ENCODE results near the gene ULK1.

ULK1 gene

DNA sequence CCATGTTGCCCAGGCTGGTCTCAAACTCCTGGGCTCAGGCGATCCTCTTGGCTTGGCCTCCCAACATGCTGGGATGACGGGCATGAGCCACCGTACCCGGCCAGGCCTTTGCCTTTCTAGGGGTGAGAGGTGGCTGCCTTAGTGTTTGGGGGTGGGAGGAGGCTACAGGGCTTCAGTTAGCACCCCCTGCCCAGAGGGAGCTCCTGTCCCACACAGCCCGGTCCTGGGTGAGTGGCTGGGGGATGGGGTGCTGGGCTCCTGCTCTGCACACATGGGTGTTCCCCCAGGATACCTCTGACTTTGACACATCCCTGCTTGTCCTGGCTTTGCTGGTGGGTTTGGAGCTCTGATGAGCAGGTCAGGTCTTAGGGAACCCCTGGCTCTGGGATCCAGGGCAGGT, 9.9 kb downstream of the ULK1 start:
- no peak for DNase-seq (ENCODE audit: low spot score)
- TF ChIP-seq, protein P1, sequence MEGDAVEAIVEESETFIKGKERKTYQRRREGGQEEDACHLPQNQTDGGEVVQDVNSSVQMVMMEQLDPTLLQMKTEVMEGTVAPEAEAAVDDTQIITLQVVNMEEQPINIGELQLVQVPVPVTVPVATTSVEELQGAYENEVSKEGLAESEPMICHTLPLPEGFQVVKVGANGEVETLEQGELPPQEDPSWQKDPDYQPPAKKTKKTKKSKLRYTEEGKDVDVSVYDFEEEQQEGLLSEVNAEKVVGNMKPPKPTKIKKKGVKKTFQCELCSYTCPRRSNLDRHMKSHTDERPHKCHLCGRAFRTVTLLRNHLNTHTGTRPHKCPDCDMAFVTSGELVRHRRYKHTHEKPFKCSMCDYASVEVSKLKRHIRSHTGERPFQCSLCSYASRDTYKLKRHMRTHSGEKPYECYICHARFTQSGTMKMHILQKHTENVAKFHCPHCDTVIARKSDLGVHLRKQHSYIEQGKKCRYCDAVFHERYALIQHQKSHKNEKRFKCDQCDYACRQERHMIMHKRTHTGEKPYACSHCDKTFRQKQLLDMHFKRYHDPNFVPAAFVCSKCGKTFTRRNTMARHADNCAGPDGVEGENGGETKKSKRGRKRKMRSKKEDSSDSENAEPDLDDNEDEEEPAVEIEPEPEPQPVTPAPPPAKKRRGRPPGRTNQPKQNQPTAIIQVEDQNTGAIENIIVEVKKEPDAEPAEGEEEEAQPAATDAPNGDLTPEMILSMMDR (IDR thresholded peaks at IDR 0.05; ENCODE audit: extremely low read depth, missing control alignments), result no peak

DNA sequence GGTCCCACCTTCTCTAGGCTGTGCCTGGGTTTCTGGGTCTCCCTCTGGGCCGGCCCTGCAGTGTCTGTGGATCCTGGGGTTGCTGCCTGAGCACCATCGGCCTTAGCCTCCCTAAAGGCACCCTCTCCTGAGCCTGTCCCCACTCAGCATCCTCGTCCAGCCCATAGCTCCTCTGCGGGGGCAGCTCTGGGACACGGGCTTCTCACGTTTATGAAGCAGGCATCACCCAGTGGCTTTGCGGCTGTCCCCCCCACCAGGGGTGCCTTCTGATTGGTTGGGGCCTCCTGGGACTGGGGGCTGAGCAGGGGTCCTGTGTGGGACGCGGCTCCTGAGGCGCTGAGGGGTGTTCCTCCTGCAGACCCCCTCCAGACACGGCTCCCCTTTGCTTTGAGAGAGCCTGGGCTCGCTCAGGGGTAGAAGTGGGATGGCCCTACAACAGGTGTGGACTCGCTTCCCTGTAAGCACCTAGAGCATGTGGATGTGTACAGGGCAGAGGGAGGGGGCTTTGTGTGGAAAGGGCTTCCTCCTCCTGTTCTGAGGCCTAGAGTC, 10.7 kb downstream of the ULK1 start:
- TF ChIP-seq, protein P1 (IDR thresholded peaks at IDR 0.05; ENCODE audit: extremely low read depth, missing control alignments), result no peak
- DNase-seq (ENCODE audit: low spot score), result no peak

DNA sequence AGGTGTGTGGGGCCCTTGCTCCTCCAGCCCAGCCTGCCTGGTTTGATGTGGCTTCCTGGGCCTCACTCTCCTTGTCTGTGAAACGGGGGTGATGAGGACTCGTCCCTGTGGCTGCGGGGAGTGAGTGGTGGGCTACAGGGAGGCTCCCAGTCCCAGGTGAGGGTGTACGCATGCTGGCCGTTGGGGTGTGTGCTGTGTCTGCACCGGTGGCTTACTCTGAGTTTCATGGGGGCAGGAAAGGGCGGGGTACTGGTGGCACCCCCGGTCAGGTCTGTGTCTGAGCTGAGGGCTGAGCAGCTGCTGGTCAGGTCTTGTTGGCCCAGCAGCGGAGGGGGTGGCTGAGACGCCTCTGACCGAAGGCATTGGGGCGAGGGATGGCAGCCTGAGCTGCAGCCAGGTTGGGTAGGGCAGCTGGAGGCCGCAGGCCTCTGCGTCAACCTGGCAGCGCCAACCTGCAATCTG, 11.2 kb downstream of the ULK1 start:
- TF ChIP-seq, protein P1 (IDR thresholded peaks at IDR 0.05; ENCODE audit: extremely low read depth, missing control alignments), result no peak
- no peak for DNase-seq (ENCODE audit: low spot score)

DNA sequence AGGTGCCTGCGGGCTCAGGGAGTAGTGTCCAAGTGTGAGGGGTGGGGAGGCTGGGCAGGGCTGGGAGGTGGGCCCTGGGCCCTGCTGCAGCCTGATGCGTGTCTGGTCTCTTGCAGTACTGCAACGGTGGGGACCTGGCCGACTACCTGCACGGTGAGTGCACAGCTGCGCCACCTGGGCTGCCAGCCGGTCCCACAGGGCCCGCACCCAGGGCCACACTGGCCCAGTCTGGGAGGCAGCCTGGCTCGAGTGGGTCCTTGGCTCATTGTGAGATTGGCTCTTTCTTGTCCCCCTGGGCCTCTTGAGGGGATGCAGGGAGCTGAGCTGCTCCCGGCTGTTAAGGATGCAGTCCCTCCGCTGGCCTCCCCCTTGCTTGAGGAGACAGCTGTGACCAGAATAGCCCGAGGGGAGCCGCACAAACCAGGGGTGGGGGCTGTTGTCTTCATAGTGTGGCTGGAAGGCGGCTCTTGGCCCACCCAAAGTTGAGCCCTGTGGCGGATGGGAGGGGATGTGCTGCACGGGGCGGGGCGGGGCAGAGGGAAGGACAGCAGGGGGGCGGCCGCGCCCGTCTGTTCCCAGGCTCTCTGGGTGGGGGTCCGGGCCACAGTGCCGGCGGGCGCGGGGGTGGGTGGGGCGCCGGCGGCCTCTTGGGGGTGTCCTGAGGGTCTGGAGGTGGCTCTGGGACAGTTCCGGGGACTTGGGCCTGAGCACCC, 13.1 kb downstream of the ULK1 start:
- no peak for DNase-seq (ENCODE audit: low spot score)
- TF ChIP-seq, protein P1 (IDR thresholded peaks at IDR 0.05; ENCODE audit: extremely low read depth, missing control alignments), result no peak

DNA sequence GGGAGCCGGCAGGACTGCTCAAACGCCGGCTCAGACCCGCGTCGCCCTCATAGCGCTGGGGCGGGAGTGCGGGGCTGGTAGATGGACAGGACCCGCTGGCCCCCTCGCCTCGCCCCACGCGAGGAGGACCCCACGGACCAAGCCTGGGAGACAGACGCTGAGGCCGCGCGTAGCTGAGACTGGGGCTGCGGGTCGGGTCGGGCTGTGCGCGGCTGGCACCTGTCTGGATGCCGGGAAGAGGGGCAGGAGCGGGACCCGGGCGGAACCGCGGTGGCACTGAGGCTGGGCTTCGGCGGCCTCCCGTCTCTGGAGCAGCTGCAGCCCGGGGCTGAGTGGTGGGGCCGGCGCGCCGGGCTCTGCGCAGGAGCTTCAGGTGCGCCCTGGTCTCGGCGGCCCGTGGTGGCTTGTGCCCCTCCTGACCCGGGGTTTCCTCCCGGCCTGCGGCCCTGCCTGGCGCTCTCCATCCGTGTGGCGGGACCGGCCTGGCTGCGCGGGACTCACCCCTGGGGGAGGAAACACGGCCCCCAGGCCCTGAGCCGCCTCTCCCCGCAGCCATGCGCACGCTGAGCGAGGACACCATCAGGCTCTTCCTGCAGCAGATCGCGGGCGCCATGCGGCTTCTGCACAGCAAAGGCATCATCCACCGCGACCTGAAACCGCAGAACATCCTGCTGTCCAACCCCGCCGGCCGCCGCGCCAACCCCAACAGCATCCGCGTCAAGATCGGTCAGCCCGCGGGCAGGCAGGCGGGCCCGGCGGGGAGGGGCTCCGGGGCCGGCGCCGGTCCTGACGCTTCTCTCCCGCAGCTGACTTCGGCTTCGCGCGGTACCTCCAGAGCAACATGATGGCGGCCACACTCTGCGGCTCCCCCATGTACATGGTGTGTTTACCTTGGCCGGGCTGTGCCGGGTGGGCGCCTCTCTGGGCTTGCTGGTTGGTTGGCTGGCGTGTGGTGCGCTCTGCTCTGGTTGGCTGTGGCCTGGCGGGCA, 14.0 kb downstream of the ULK1 start:
- TF ChIP-seq, protein P1 (IDR thresholded peaks at IDR 0.05; ENCODE audit: extremely low read depth, missing control alignments), result no peak
- DNase-seq (ENCODE audit: low spot score), result no peak

DNA sequence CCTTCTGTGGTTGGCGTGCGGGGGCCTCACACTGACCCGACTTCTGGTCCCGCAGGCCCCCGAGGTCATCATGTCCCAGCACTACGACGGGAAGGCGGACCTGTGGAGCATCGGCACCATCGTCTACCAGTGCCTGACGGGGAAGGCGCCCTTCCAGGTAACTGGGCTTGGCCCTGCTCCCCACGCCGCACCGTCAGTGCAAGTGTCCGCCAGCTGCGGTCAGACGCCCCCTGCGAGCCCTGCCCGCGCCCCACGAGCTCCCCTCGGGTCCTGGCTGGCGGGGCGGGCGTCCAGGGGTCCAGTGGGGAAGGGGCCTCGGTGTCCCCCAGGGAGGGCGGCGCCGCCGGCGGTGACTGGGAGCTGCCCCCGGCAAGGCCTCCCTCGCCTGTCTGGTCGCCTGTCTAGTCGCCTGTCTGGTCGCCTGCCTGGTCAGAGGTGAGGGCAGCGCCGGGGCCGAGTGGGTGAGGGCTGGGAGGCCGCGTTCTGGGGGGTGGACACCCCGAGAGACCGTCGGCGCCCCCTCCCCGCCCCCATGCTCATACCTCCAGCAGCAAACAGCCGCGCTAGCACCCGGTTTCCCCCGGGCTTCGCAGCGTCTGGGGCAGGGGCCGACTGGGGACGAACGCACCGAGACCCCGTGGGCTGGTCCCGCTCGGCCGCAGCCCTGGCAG, 14.8 kb downstream of the ULK1 start:
- no peak for DNase-seq (ENCODE audit: low spot score)
- TF ChIP-seq, protein P1 (IDR thresholded peaks at IDR 0.05; ENCODE audit: extremely low read depth, missing control alignments), result no peak
